Prostate gland (tissue), 2 donors: ENCODE measurements around the gene POLA1.

Source experiments
- POLR2A ChIP-seq: fragments of 450-650 bp; IDR thresholded peaks from one replicate; pipeline ENCODE4 v1.6.1; 2016; ENCODE audit warnings: antibody characterized with exemption, mild to moderate bottlenecking
- TF ChIP-seq, protein P1 (sequence below), 4 experiments: fragments of 200-600 bp in 2 of 4; fragments of 450-650 bp in 2 of 4; sonication (generic) in 2 of 4; IDR thresholded peaks; 1 replicate in 3 of 4; 2 replicates in 1 of 4; pipeline ENCODE4 v1.5.1; 2016 to 2019; ENCODE audit warnings: antibody characterized with exemption in 4 of 4, mild to moderate bottlenecking in 2 of 4, moderate library complexity in 2 of 4

DNA sequence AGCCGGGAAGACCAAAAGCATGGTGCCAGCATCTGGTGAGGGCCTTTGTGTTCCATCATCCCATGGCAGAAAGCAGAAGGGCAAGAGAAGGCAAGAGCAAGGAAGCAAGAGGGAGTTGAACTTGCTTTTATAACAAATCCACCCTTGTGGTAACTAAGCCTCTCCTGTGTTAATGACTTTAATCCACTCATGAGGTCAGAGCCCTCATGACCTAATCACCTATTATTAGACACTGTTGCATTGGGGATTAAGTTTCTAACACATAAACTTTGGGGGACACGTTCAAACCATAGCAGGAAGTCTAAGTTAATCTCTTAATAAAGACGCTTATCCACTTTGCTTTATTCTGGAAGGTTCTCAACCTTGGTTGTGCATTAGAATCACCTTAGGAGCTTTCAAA, 34.1 kb upstream of the POLA1 start:
- no peak for TF ChIP-seq POLR2A
- TF ChIP-seq, protein P1, sequence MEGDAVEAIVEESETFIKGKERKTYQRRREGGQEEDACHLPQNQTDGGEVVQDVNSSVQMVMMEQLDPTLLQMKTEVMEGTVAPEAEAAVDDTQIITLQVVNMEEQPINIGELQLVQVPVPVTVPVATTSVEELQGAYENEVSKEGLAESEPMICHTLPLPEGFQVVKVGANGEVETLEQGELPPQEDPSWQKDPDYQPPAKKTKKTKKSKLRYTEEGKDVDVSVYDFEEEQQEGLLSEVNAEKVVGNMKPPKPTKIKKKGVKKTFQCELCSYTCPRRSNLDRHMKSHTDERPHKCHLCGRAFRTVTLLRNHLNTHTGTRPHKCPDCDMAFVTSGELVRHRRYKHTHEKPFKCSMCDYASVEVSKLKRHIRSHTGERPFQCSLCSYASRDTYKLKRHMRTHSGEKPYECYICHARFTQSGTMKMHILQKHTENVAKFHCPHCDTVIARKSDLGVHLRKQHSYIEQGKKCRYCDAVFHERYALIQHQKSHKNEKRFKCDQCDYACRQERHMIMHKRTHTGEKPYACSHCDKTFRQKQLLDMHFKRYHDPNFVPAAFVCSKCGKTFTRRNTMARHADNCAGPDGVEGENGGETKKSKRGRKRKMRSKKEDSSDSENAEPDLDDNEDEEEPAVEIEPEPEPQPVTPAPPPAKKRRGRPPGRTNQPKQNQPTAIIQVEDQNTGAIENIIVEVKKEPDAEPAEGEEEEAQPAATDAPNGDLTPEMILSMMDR (IDR thresholded peaks at IDR 0.05): no peak
